OCI-LY7 (cell line): ENCODE measurements around the gene LTB4R.

ENCODE experiments used
- EZH2phosphoT487 ChIP-seq: fragments of 200-600 bp; sonication (generic); IDR thresholded peaks from 2 replicates; pipeline ENCODE4 v1.6.1; 2018; ENCODE audit warnings: low read depth, borderline replicate concordance, mild to moderate bottlenecking, mixed run types, antibody characterized with exemption, low read length, moderate library complexity, mixed read lengths
- TF ChIP-seq, protein P1 (sequence below): fragments of 200-600 bp; sonication (generic); conservative IDR thresholded peaks from 2 replicates; pipeline ENCODE4 v1.5.1; 2014; ENCODE audit warnings: mild to moderate bottlenecking, antibody characterized with exemption, low read length, moderate library complexity, mixed read lengths

DNA sequence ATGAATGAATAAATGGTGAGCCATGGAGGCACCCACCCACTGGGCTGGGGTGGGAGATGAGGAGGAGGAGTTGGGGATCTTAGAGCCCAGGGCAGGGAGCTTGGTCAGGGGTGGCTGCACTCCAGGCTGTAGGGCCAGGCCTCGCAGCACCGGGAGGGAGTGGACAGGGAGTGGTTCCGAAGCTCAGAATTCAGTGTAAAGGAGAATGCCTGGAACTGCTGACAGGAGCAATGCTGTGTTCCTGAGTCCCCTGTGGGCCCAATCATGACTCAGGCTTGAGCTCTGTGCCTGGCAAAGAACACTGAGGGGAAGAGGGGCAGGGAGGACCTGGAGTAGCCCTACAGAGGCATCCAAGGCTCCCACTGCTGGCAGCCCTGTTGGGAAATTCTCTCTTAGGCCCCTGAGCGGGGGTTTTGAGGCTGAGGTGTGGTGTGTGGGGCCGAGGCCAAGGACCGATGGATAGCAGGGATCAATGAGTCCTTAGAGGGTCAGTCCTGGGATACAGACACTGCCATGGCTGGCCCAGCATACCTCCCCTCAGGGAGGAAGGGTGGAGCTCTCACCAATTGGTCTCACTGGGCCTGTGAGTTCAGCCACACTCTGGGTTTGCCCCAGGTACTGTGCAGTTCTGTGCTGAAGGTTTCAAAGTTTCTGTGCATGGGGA lies 30.4 kb upstream of the LTB4R start:
- TF ChIP-seq, protein P1, sequence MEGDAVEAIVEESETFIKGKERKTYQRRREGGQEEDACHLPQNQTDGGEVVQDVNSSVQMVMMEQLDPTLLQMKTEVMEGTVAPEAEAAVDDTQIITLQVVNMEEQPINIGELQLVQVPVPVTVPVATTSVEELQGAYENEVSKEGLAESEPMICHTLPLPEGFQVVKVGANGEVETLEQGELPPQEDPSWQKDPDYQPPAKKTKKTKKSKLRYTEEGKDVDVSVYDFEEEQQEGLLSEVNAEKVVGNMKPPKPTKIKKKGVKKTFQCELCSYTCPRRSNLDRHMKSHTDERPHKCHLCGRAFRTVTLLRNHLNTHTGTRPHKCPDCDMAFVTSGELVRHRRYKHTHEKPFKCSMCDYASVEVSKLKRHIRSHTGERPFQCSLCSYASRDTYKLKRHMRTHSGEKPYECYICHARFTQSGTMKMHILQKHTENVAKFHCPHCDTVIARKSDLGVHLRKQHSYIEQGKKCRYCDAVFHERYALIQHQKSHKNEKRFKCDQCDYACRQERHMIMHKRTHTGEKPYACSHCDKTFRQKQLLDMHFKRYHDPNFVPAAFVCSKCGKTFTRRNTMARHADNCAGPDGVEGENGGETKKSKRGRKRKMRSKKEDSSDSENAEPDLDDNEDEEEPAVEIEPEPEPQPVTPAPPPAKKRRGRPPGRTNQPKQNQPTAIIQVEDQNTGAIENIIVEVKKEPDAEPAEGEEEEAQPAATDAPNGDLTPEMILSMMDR = no peak
- no peak for TF ChIP-seq EZH2phosphoT487
